GM19395 (cell line): ENCODE results near the gene FKBP9.

Experiments
- ATAC-seq: cut with Tn5 transposase; IDR thresholded peaks from one replicate; pipeline ENCODE4 v1.9.1; 2021; ENCODE audit warnings: mild to moderate bottlenecking, moderate library complexity; ENCODE audit not compliant: unreplicated experiment

Gene FKBP9

DNA sequence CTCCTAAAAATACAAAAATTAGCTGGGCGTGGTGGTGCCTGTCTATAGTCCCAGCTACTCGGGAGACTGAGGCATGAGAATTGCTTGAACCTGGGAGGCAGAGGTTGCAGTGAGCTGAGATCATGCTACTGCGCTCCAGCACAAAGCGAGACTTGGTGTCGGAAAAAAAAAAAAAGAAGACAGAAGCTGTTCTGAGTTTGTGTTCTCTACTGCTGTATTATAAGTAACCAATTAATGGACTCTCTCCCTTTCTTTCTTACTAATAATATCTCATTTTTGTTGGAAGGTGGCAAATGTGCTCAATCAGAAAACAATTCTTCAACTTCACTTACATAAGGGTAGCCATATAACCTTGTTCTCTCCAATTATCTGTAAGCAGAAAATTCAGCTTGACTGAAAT lies 97.9 kb downstream of the FKBP9 start:
- no peak for ATAC-seq
